Sigmoid colon (tissue), 7 donors: ENCODE data around the gene DIP2C. TPM values are rescaled to one million over a fixed set of nuclear protein-coding genes. Genes with fewer than 3 reads are reported as not detected.

Source experiments
- DNase-seq: peaks from one replicate; pipeline ENCODE4 v3.0.0-alpha.2; 2019
- H3K27ac ChIP-seq, 4 donors: fragments of 200-600 bp; sonication (generic); one replicate each; pipeline ENCODE4 v1.5.1; 2016 to 2019; ENCODE audit warnings: mild to moderate bottlenecking in 1 of 4
- H3K27me3 ChIP-seq, 3 donors: fragments of 200-600 bp; sonication (generic); one replicate each; pipeline ENCODE4 v1.5.1; 2019; ENCODE audit warnings: mild to moderate bottlenecking in 1 of 3
- H3K36me3 ChIP-seq, 4 donors: fragments of 200-600 bp; sonication (generic); one replicate each; pipeline ENCODE4 v1.5.1; 2016 to 2019
- H3K4me1 ChIP-seq, 4 donors: fragments of 200-600 bp; sonication (generic); one replicate each; pipeline ENCODE4 v1.5.1; 2017 to 2019
- H3K4me3 ChIP-seq, 4 donors: fragments of 200-600 bp; sonication (generic); one replicate each; pipeline ENCODE4 v1.5.1; 2017 to 2019; ENCODE audit warnings: mild to moderate bottlenecking in 2 of 4, moderate library complexity in 1 of 4
- H3K9me3 ChIP-seq, 4 donors: fragments of 200-600 bp in 3 of 4; sonication (generic) in 3 of 4; one replicate each; pipeline versions ENCODE4 v1.5.1 to v1.6.1; 2013 to 2019
- EP300 ChIP-seq, 4 donors: sonication (generic); formaldehyde crosslinking; IDR thresholded peaks; one replicate each; pipeline ENCODE4 v1.6.1; 2017; ENCODE audit warnings: antibody characterized with exemption in 4 of 4
- POLR2A ChIP-seq, 2 donors: fragments of 450-650 bp; IDR thresholded peaks; one replicate each; pipeline ENCODE4 v1.6.1; 2016; ENCODE audit warnings: antibody characterized with exemption in 2 of 2, mild to moderate bottlenecking in 2 of 2, moderate library complexity in 2 of 2
- POLR2AphosphoS5 ChIP-seq, 4 donors: sonication (generic); formaldehyde crosslinking; IDR thresholded peaks; one replicate each; pipeline ENCODE4 v1.6.1; 2017; ENCODE audit warnings: antibody characterized with exemption in 4 of 4
- WGBS, 2 donors: extraction: QIAGEN DNeasy Blood & Tissue Kit; methylation state at CpG; one replicate each; pipeline ENCODE4 v1.1.7; 2013; 5-methylcytosine and 5-hydroxymethylcytosine counted together
- intact Hi-C: fragments of 100-400 bp; cut with DNase I; formaldehyde crosslinking; loops from one replicate; pipeline ENCODE4 v1.15.1; 2023
- polyA plus RNA-seq, 3 donors: library from polyadenylated mRNA; stranded (reverse); fragments of 200-250 nt; gene quantifications; one replicate each; pipeline ENCODE4 v1.2.3, GENCODE V29; 2013
- total RNA-seq, 4 donors: library from RNA; depleted of rRNA; stranded (reverse); fragments of >200 nt; gene quantifications; one replicate each; pipeline ENCODE4 v1.1.0, GENCODE V29; 2016
- TF ChIP-seq, protein P1 (sequence below), 4 experiments: fragments of 450-650 bp in 3 of 4; fragments of 200-600 bp in 1 of 4; IDR thresholded peaks; one replicate each; pipeline ENCODE4 v1.5.1; 2016 to 2019; ENCODE audit warnings: antibody characterized with exemption in 4 of 4, mild to moderate bottlenecking in 3 of 4, moderate library complexity in 2 of 4
- donor health status: healthy with polysubstance abuse.
- donor health status: Bipolar disorder and iron deficiency.
- donor health status: healthy.

The DIP2C gene
- total and polyA plus RNA-seq, 7 donors = 1.8 to 67.9 (median 42.1) TPM

DNA sequence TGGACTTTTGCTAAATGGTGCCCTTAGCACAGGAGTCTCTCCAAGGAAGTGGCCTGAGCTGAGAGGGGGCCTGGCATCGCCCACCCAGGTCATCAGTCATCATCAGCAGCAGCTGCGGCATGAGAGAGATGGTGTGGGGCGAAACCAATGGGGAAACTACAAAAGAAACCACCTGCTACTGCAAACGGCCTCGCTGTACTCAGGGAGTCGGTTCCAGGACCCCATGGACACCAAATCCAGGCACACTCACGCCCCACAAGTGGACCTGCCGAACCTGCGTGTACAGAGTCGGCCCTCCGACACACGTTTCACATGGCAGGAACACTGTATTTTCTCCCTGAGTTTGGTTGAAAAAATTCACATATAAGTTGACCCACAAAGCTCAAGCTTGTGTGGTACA lies 37.8 kb downstream of the DIP2C start:
- peak overlapping the region in 1 of 4 donors; percentile 49 for H3K4me3 ChIP-seq
- H3K27me3 ChIP-seq = no peaks in the 10 kb centered on the region
- 92 to 95% methylated on average over 12 of the region's 12 CpGs for WGBS, 2 donors
- H3K27ac ChIP-seq = peak overlapping the region; percentile 80 to 96 (median 89)
- DNase-seq = peak; percentile 59
- no peaks in the 10 kb centered on the region for H3K36me3 ChIP-seq
- intact Hi-C loops = loop anchor here (5.0 kb wide), 1 partner anchor 36 kb away; the partner anchor contains the start of gene DIP2C
- peaks cover 0 to 75% (median 60%) of the 10 kb centered on the region in 4 donors for H3K4me1 ChIP-seq
- no peaks in the 10 kb centered on the region for H3K9me3 ChIP-seq
- TF ChIP-seq, protein P1, sequence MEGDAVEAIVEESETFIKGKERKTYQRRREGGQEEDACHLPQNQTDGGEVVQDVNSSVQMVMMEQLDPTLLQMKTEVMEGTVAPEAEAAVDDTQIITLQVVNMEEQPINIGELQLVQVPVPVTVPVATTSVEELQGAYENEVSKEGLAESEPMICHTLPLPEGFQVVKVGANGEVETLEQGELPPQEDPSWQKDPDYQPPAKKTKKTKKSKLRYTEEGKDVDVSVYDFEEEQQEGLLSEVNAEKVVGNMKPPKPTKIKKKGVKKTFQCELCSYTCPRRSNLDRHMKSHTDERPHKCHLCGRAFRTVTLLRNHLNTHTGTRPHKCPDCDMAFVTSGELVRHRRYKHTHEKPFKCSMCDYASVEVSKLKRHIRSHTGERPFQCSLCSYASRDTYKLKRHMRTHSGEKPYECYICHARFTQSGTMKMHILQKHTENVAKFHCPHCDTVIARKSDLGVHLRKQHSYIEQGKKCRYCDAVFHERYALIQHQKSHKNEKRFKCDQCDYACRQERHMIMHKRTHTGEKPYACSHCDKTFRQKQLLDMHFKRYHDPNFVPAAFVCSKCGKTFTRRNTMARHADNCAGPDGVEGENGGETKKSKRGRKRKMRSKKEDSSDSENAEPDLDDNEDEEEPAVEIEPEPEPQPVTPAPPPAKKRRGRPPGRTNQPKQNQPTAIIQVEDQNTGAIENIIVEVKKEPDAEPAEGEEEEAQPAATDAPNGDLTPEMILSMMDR (IDR thresholded peaks at IDR 0.05) = no peak
- no peak for TF ChIP-seq POLR2A (IDR thresholded peaks at IDR 0.05)
- no peak for TF ChIP-seq EP300 (IDR thresholded peaks at IDR 0.05)
- TF ChIP-seq POLR2AphosphoS5 (IDR thresholded peaks at IDR 0.05) = no peak

DNA sequence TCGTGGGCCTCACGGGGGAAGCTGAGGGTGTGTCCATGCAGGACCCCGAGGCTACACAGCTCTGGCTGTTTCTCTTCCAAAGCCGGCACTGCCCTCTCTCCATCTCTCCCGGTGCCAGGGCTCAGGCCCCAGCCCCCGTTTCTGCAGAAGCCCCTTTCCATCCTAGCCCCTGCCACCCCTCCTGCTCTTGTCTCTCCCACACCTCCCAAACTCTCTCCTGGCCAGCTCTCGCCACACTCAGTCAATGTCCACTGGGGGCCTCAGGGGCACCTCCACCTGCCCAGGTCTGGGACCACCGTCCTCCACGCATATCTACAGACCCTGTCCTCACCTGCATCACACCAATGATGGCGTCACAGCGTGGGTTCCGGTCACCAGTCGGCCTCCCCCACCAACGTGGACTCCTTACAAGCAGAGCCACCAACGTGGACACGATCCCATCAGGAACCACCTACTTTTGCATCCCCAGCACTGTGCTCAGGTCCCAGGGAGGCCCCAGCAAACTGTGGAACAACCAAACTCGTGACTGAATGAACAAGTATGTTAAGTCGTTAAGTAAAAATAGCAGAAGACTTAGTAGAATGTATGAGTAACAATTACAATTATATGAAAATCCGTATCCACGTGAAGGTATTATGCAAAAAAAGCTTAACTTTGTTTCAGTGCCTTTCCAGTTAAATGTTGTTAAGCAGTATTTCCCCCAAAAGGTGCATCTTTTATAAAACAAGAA lies 38.4 kb downstream of the DIP2C start:
- Histone ChIP-seq H3K36me3 (no peaks in the 10 kb centered on the region), H3K9me3 (no peaks in the 10 kb centered on the region), H3K4me1 (peaks cover 0 to 73% (median 59%) of the 10 kb centered on the region in 4 donors), H3K4me3 (peak overlapping the region; percentile 39 to 52 (median 45)), H3K27me3 (no peaks in the 10 kb centered on the region), H3K27ac (peak overlapping the region; percentile 80 to 96 (median 89))
- WGBS, 2 donors = 74 to 80% methylated on average over 20 of the region's 20 CpGs
- DNase-seq = peak; percentile 77
- intact Hi-C loops = loop anchor here (5.0 kb wide), 1 partner anchor 36 kb away; the partner anchor contains the start of gene DIP2C
- TF ChIP-seq, protein P1 (IDR thresholded peaks at IDR 0.05) = no peak
- peak in 3 of 4 donors; percentile 44 to 64 (median 47) for TF ChIP-seq POLR2AphosphoS5 (IDR thresholded peaks at IDR 0.05)
- TF ChIP-seq EP300 (IDR thresholded peaks at IDR 0.05) = peak in 1 of 4 donors; percentile 52
- peak in 1 of 2 donors; percentile 12 for TF ChIP-seq POLR2A (IDR thresholded peaks at IDR 0.05)

DNA sequence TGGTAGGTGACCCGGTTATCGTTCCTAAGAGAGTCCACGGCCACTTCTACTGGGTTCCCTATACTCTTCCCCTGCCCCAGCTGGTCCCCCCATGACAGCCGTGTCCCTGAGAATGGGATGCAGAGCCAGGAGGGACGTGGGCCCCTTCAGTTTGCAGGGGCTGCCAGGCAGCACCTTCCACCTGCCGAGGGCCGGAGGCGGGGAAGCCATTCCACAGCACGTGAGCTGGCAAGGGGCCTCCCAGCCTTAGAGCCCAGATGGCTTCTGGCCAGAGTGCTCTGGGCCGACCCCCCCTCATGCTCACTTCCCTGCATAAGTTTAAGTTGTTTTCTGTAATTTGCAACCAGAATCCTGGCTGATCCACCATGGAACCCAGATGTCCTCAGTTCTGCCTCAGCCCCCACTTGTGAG lies 39.0 kb downstream of the DIP2C start:
- Histone ChIP-seq H3K9me3 (no peaks in the 10 kb centered on the region), H3K36me3 (no peaks in the 10 kb centered on the region), H3K27ac (peak overlapping the region; percentile 80 to 96 (median 89)), H3K4me1 (peaks cover 0 to 68% (median 58%) of the 10 kb centered on the region in 4 donors), H3K27me3 (no peaks in the 10 kb centered on the region), H3K4me3 (peak overlapping the region; percentile 39 to 52 (median 45))
- TF ChIP-seq POLR2A (IDR thresholded peaks at IDR 0.05) (no peak), POLR2AphosphoS5 (IDR thresholded peaks at IDR 0.05) (peak in 2 of 4 donors; percentile 13 to 26), EP300 (IDR thresholded peaks at IDR 0.05) (peak in 1 of 4 donors; percentile 12)
- TF ChIP-seq, protein P1 (IDR thresholded peaks at IDR 0.05) = no peak
- peak; percentile 81 for DNase-seq
- intact Hi-C loops = loop anchor here (5.0 kb wide), 1 partner anchor 37 kb away; the partner anchor contains the start of gene DIP2C
- 16 to 70% methylated on average over 10 of the region's 10 CpGs for WGBS, 2 donors

DNA sequence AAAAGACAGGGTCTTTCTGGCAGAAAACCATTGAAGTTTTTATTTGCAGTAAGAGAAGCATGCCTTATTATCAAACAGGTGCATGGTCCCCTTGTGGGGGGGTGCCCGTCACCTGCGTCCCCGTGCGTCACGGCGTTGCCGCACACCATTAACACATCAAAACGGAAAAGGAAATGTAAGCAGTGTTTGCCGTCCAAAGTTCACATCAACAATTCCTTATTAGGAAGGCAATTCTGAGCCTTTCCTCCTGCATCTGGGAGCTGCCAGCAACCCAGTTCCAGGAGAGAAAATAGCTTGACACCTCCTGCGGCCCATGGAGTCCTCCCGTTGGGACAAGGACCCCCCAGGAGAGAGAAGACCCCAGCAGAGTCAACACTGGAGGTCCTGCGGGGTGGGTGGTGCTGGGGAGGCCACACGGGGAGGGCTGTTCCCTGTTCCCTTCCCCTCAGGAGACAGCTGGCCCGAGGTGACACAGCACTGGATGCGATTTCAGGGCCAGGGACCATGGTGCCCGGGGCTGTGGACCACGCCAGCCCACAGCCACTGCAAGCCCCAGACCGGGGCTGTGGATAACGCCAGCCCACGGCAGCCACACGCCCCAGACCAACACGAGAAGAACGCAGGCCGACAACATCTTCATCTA lies 39.5 kb downstream of the DIP2C start:
- Histone ChIP-seq H3K36me3 (no peaks in the 10 kb centered on the region), H3K27me3 (no peaks in the 10 kb centered on the region), H3K27ac (peak overlapping the region; percentile 80 to 96 (median 89)), H3K4me1 (peaks cover 0 to 62% (median 53%) of the 10 kb centered on the region in 4 donors), H3K9me3 (peaks cover 0 to 1% (median 0%) of the 10 kb centered on the region in 4 donors), H3K4me3 (peak overlapping the region; percentile 39 to 52 (median 45))
- TF ChIP-seq POLR2A (IDR thresholded peaks at IDR 0.05) (peak; percentile 60 to 74), EP300 (IDR thresholded peaks at IDR 0.05) (peak; percentile 95 to 99 (median 99)), POLR2AphosphoS5 (IDR thresholded peaks at IDR 0.05) (peak; percentile 78 to 92 (median 87))
- TF ChIP-seq, protein P1 (IDR thresholded peaks at IDR 0.05) = no peak
- intact Hi-C loops = loop anchor here (1.0 to 5.0 kb wide), 2 partner anchors 16 to 37 kb away; partner anchors contain the start of gene DIP2C
- WGBS, 2 donors = 13 to 55% methylated on average over 24 of the region's 24 CpGs
- peak; percentile 92 for DNase-seq
